ENCODE results near the gene ADCK1.

GRCh38 chr14:77848031-77848430, 48.1 kb downstream of the ADCK1 start:
- TF ChIP-seq CTCF (conservative IDR thresholded peaks at IDR 0.05; ENCODE audit: low read length) (no peak), EZH2phosphoT487 (IDR thresholded peaks at IDR 0.05; ENCODE audit: borderline replicate concordance, low read depth, low read length) (no peak)
